B cell (primary cell): ENCODE results near the gene LCN1.

Source experiments
- EZH2 ChIP-seq: IDR thresholded peaks from 2 replicates; pipeline ENCODE4 v1.6.1; 2012; ENCODE audit warnings: borderline replicate concordance, low read depth, mild to moderate bottlenecking, moderate library complexity, low read length; ENCODE audit not compliant: insufficient read depth, poor library complexity, severe bottlenecking
- TF ChIP-seq, protein P1 (sequence below): fragments of 200-600 bp; IDR thresholded peaks from one replicate; pipeline ENCODE4 v1.8.0; 2022; ENCODE audit warnings: antibody characterized with exemption, mild to moderate bottlenecking

DNA sequence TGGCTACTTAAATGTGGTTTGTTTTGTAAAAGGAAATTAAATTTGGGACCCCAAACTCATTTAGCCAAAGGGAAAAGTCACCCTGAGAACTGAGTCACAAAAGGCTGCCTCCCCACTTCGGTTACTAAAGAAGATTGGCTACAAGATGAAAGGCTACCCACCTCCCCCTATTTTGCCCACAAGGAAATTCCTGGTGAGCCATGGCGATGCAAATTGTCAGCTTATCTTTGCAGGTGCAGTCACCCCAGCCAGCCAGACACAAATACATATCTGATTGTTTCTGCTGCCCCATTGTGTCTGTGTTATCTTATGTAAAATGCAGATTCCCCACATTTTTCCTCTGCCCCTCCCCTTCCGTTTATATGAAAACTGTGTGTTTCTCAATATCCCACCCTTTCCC is 49.2 kb downstream of the LCN1 start:
- TF ChIP-seq, protein P1, sequence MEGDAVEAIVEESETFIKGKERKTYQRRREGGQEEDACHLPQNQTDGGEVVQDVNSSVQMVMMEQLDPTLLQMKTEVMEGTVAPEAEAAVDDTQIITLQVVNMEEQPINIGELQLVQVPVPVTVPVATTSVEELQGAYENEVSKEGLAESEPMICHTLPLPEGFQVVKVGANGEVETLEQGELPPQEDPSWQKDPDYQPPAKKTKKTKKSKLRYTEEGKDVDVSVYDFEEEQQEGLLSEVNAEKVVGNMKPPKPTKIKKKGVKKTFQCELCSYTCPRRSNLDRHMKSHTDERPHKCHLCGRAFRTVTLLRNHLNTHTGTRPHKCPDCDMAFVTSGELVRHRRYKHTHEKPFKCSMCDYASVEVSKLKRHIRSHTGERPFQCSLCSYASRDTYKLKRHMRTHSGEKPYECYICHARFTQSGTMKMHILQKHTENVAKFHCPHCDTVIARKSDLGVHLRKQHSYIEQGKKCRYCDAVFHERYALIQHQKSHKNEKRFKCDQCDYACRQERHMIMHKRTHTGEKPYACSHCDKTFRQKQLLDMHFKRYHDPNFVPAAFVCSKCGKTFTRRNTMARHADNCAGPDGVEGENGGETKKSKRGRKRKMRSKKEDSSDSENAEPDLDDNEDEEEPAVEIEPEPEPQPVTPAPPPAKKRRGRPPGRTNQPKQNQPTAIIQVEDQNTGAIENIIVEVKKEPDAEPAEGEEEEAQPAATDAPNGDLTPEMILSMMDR = no peak
- TF ChIP-seq EZH2 = no peak
